ENCODE results near the gene PRKN.

PRKN gene

GRCh38 chr6:161772176-161772575 is 955.4 kb downstream of the PRKN start:
- Histone ChIP-seq H3K36me3 (ENCODE audit: control insufficient read depth, insufficient read depth, low read length) (no peaks in the 10 kb centered on the region), H3K4me3 (ENCODE audit: low read depth, low read length) (no peak overlapping the region), H3K9ac (ENCODE audit: low read length) (no peak overlapping the region), H3K27ac (ENCODE audit: low read depth, low read length) (no peak overlapping the region), H3K9me3 (ENCODE audit: control insufficient read depth, insufficient read depth, low read depth, low read length) (no peaks in the 10 kb centered on the region), H3K4me1 (ENCODE audit: control insufficient read depth, insufficient read depth, low read length) (no peaks in the 10 kb centered on the region), H3K27me3 (ENCODE audit: control insufficient read depth, insufficient read depth, low read length) (no peaks in the 10 kb centered on the region)

GRCh38 chr6:161761966-161762365 is 965.6 kb downstream of the PRKN start:
- no peak overlapping the region for H3K9ac ChIP-seq (ENCODE audit: low read length)
- peaks cover 8% of the 10 kb centered on the region; the same call in 1 of the 2 replicates for H3K4me1 ChIP-seq (ENCODE audit: control insufficient read depth, insufficient read depth, low read length)
- no peaks in the 10 kb centered on the region for H3K36me3 ChIP-seq (ENCODE audit: control insufficient read depth, insufficient read depth, low read length)
- H3K27me3 ChIP-seq (ENCODE audit: control insufficient read depth, insufficient read depth, low read length), result no peaks in the 10 kb centered on the region
- no peak overlapping the region for H3K27ac ChIP-seq (ENCODE audit: low read depth, low read length)
- no peaks in the 10 kb centered on the region for H3K9me3 ChIP-seq (ENCODE audit: control insufficient read depth, insufficient read depth, low read depth, low read length)
- no peak overlapping the region for H3K4me3 ChIP-seq (ENCODE audit: low read depth, low read length)

GRCh38 chr6:161755080-161755479 is 972.5 kb downstream of the PRKN start:
- H3K36me3 ChIP-seq (ENCODE audit: control insufficient read depth, insufficient read depth, low read length), result no peaks in the 10 kb centered on the region
- no peak overlapping the region for H3K4me3 ChIP-seq (ENCODE audit: low read depth, low read length)
- no peaks in the 10 kb centered on the region for H3K27me3 ChIP-seq (ENCODE audit: control insufficient read depth, insufficient read depth, low read length)
- H3K27ac ChIP-seq (ENCODE audit: low read depth, low read length), result no peak overlapping the region
- H3K9me3 ChIP-seq (ENCODE audit: control insufficient read depth, insufficient read depth, low read depth, low read length), result no peaks in the 10 kb centered on the region
- 0 out of 2 replicates have a peak, but pooled peaks cover under 1% of the 10 kb centered on the region for H3K4me1 ChIP-seq (ENCODE audit: control insufficient read depth, insufficient read depth, low read length)
- no peak overlapping the region for H3K9ac ChIP-seq (ENCODE audit: low read length)

GRCh38 chr6:161750686-161751085 is 976.9 kb downstream of the PRKN start:
- Histone ChIP-seq H3K9me3 (ENCODE audit: control insufficient read depth, insufficient read depth, low read depth, low read length) (no peaks in the 10 kb centered on the region), H3K4me3 (ENCODE audit: low read depth, low read length) (no peak overlapping the region), H3K4me1 (ENCODE audit: control insufficient read depth, insufficient read depth, low read length) (peaks cover 12% of the 10 kb centered on the region), H3K27me3 (ENCODE audit: control insufficient read depth, insufficient read depth, low read length) (no peaks in the 10 kb centered on the region), H3K27ac (ENCODE audit: low read depth, low read length) (no peak overlapping the region), H3K36me3 (ENCODE audit: control insufficient read depth, insufficient read depth, low read length) (no peaks in the 10 kb centered on the region), H3K9ac (ENCODE audit: low read length) (no peak overlapping the region)

GRCh38 chr6:161749576-161749975 is 978.0 kb downstream of the PRKN start:
- Histone ChIP-seq H3K27ac (ENCODE audit: low read depth, low read length) (no peak overlapping the region), H3K27me3 (ENCODE audit: control insufficient read depth, insufficient read depth, low read length) (no peaks in the 10 kb centered on the region), H3K9ac (ENCODE audit: low read length) (no peak overlapping the region), H3K4me1 (ENCODE audit: control insufficient read depth, insufficient read depth, low read length) (peaks cover 12% of the 10 kb centered on the region), H3K9me3 (ENCODE audit: control insufficient read depth, insufficient read depth, low read depth, low read length) (no peaks in the 10 kb centered on the region), H3K36me3 (ENCODE audit: control insufficient read depth, insufficient read depth, low read length) (no peaks in the 10 kb centered on the region), H3K4me3 (ENCODE audit: low read depth, low read length) (no peak overlapping the region)

GRCh38 chr6:161748535-161749416 is 978.8 kb downstream of the PRKN start:
- H3K36me3 ChIP-seq (ENCODE audit: control insufficient read depth, insufficient read depth, low read length), result no peaks in the 10 kb centered on the region
- peaks cover 12% of the 10 kb centered on the region for H3K4me1 ChIP-seq (ENCODE audit: control insufficient read depth, insufficient read depth, low read length)
- no peaks in the 10 kb centered on the region for H3K27me3 ChIP-seq (ENCODE audit: control insufficient read depth, insufficient read depth, low read length)
- no peaks in the 10 kb centered on the region for H3K9me3 ChIP-seq (ENCODE audit: control insufficient read depth, insufficient read depth, low read depth, low read length)
- H3K4me3 ChIP-seq (ENCODE audit: low read depth, low read length), result no peak overlapping the region
- no peak overlapping the region for H3K9ac ChIP-seq (ENCODE audit: low read length)
- H3K27ac ChIP-seq (ENCODE audit: low read depth, low read length), result no peak overlapping the region

- Histone ChIP-seq H3K27ac (ENCODE audit: low read depth, low read length) (no peak overlapping the region), H3K27me3 (ENCODE audit: control insufficient read depth, insufficient read depth, low read length) (no peaks in the 10 kb centered on the region), H3K4me1 (ENCODE audit: control insufficient read depth, insufficient read depth, low read length) (peaks cover 12% of the 10 kb centered on the region), H3K4me3 (ENCODE audit: low read depth, low read length) (no peak overlapping the region), H3K36me3 (ENCODE audit: control insufficient read depth, insufficient read depth, low read length) (no peaks in the 10 kb centered on the region), H3K9ac (ENCODE audit: low read length) (no peak overlapping the region), H3K9me3 (ENCODE audit: control insufficient read depth, insufficient read depth, low read depth, low read length) (no peaks in the 10 kb centered on the region)
Measured at GRCh38 chr6:161747506-161747905, 980.1 kb downstream of the PRKN start.

- Histone ChIP-seq H3K27me3 (ENCODE audit: control insufficient read depth, insufficient read depth, low read length) (no peaks in the 10 kb centered on the region), H3K4me3 (ENCODE audit: low read depth, low read length) (no peak overlapping the region), H3K9me3 (ENCODE audit: control insufficient read depth, insufficient read depth, low read depth, low read length) (no peaks in the 10 kb centered on the region), H3K36me3 (ENCODE audit: control insufficient read depth, insufficient read depth, low read length) (no peaks in the 10 kb centered on the region), H3K27ac (ENCODE audit: low read depth, low read length) (no peak overlapping the region), H3K4me1 (ENCODE audit: control insufficient read depth, insufficient read depth, low read length) (peaks cover 12% of the 10 kb centered on the region), H3K9ac (ENCODE audit: low read length) (no peak overlapping the region)
Measured at GRCh38 chr6:161745594-161746141, 981.9 kb downstream of the PRKN start.

- H3K4me1 ChIP-seq (ENCODE audit: control insufficient read depth, insufficient read depth, low read length), result peaks cover 12% of the 10 kb centered on the region
- no peak overlapping the region for H3K27ac ChIP-seq (ENCODE audit: low read depth, low read length)
- H3K36me3 ChIP-seq (ENCODE audit: control insufficient read depth, insufficient read depth, low read length), result no peaks in the 10 kb centered on the region
- H3K4me3 ChIP-seq (ENCODE audit: low read depth, low read length), result no peak overlapping the region
- H3K9me3 ChIP-seq (ENCODE audit: control insufficient read depth, insufficient read depth, low read depth, low read length), result no peaks in the 10 kb centered on the region
- no peaks in the 10 kb centered on the region for H3K27me3 ChIP-seq (ENCODE audit: control insufficient read depth, insufficient read depth, low read length)
- H3K9ac ChIP-seq (ENCODE audit: low read length), result no peak overlapping the region
Measured at GRCh38 chr6:161745128-161745527, 982.4 kb downstream of the PRKN start.

GRCh38 chr6:161744211-161745067 is 983.1 kb downstream of the PRKN start:
- peaks cover 9% of the 10 kb centered on the region for H3K4me1 ChIP-seq (ENCODE audit: control insufficient read depth, insufficient read depth, low read length)
- no peak overlapping the region for H3K9ac ChIP-seq (ENCODE audit: low read length)
- H3K36me3 ChIP-seq (ENCODE audit: control insufficient read depth, insufficient read depth, low read length), result no peaks in the 10 kb centered on the region
- H3K27me3 ChIP-seq (ENCODE audit: control insufficient read depth, insufficient read depth, low read length), result no peaks in the 10 kb centered on the region
- H3K9me3 ChIP-seq (ENCODE audit: control insufficient read depth, insufficient read depth, low read depth, low read length), result no peaks in the 10 kb centered on the region
- no peak overlapping the region for H3K27ac ChIP-seq (ENCODE audit: low read depth, low read length)
- H3K4me3 ChIP-seq (ENCODE audit: low read depth, low read length), result no peak overlapping the region

All from HUES6 (cell line).